ENCODE results near the gene CCDC71.

DNA sequence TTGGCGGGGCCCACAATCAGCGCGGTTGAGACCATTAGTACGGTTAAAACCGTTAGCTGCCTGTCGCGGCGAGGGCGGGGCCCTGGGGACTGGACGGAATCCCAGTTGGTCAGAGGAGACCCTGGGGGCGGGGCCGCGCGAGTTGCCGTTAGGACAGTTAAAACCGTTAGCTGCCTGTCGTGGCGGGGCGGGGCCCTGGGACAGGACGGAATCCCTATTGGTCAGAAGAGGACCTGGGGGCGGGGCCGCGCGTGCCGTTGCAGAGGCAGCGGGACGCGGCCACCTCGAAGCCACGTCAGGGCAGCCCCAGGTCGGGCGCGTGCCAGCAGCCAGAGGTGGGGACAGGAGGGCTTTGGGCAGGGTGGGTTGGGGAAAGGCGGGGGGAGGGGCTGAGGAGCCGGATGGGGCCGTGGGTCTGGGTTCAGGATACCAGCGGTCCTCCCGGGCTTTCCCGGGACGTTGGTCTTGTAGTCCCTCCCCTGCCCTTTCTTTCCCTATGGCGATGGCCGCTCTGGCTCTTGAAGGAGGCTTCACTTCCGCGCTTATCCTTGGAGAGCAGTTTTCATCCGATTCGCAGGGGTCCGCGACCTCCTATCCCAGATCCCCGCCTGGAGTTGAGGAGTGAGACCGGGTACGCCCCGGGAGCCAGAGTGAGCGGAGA lies 33.2 kb upstream of the CCDC71 start:
- TF ChIP-seq POLR2AphosphoS5 (IDR thresholded peaks at IDR 0.05; ENCODE audit: insufficient read depth, low read depth, low read length): peak; percentile 48
- TF ChIP-seq POLR2A (IDR thresholded peaks at IDR 0.05; ENCODE audit: low read depth, low read length): no peak
- TF ChIP-seq, protein P1, sequence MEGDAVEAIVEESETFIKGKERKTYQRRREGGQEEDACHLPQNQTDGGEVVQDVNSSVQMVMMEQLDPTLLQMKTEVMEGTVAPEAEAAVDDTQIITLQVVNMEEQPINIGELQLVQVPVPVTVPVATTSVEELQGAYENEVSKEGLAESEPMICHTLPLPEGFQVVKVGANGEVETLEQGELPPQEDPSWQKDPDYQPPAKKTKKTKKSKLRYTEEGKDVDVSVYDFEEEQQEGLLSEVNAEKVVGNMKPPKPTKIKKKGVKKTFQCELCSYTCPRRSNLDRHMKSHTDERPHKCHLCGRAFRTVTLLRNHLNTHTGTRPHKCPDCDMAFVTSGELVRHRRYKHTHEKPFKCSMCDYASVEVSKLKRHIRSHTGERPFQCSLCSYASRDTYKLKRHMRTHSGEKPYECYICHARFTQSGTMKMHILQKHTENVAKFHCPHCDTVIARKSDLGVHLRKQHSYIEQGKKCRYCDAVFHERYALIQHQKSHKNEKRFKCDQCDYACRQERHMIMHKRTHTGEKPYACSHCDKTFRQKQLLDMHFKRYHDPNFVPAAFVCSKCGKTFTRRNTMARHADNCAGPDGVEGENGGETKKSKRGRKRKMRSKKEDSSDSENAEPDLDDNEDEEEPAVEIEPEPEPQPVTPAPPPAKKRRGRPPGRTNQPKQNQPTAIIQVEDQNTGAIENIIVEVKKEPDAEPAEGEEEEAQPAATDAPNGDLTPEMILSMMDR (IDR thresholded peaks at IDR 0.05; ENCODE audit: extremely low read depth in 1 of 2, insufficient read depth in 1 of 2, low read depth in 1 of 2, low read length in 2 of 2): no peak
- TF ChIP-seq EZH2 (IDR thresholded peaks at IDR 0.05; ENCODE audit: borderline replicate concordance, low read depth, low read length, severe bottlenecking): no peak
- peak; percentile 8 for TF ChIP-seq MAX (IDR thresholded peaks at IDR 0.05; ENCODE audit: insufficient read depth, insufficient read length)
- TF ChIP-seq JUN (IDR thresholded peaks at IDR 0.05; ENCODE audit: borderline replicate concordance, insufficient read depth, insufficient read length, low read depth): no peak
- no peak for TF ChIP-seq GATA2 (IDR thresholded peaks at IDR 0.05; ENCODE audit: insufficient read depth, insufficient read length, low read depth, low read length)
- no peak for TF ChIP-seq MYC (IDR thresholded peaks at IDR 0.05; ENCODE audit: low read depth, low read length)
- no peak for TF ChIP-seq FOS (IDR thresholded peaks at IDR 0.05; ENCODE audit: borderline replicate concordance, insufficient read depth, low read length)
